SH-SY5Y (cell line): ENCODE data around the gene PHLDB1.

Experiments
- GATA2 ChIP-seq: IDR thresholded peaks from 2 replicates; pipeline ENCODE4 v1.6.1; 2011; ENCODE audit warnings: mild to moderate bottlenecking, low read depth, low read length
- GATA3 ChIP-seq: IDR thresholded peaks from 2 replicates; pipeline ENCODE4 v1.6.1; 2011; ENCODE audit warnings: low read depth, mild to moderate bottlenecking, low read length, moderate library complexity

- TF ChIP-seq GATA2: no peak
- no peak for TF ChIP-seq GATA3
Measured at GRCh38 chr11:118670063-118670462, 62.6 kb downstream of the PHLDB1 start.
